Measurements from ENCODE around the gene HOATZ.

The HOATZ gene

DNA sequence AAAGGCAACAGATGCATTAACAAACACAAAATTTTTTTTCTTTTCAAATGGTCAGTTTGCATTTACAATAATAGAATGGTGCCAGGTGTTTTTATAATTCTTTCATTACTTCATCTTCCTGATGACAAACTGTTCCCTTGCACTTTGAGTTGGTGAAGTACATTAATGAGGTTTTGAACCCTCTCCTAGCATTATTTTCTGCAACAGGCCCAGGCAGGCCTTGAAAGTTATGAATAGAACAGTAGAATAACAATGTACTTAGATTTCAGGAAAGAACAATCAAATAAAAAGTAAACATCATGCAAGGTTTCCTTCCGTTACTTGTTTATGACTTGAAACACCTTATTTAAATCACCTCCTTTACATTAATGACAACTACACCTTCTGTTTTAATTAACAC, 12.0 kb upstream of the HOATZ start:
- CTCF ChIA-PET, result interaction anchor here (0.6 kb wide), 1 partner anchor 23 kb away, joined by 3 read pairs; no protein-coding TSS in a partner anchor
- no peak overlapping the region for H3K4me3 Mint-ChIP-seq
- H3K27ac Mint-ChIP-seq, result no peak overlapping the region
- H3K9me3 Mint-ChIP-seq, result no peaks in the 10 kb centered on the region
- H3K36me3 Mint-ChIP-seq, result no peaks in the 10 kb centered on the region
- H3K4me1 Mint-ChIP-seq, result no peaks in the 10 kb centered on the region
- H3K27me3 Mint-ChIP-seq, result peaks cover 22% of the 10 kb centered on the region
- no peak for DNase-seq

DNA sequence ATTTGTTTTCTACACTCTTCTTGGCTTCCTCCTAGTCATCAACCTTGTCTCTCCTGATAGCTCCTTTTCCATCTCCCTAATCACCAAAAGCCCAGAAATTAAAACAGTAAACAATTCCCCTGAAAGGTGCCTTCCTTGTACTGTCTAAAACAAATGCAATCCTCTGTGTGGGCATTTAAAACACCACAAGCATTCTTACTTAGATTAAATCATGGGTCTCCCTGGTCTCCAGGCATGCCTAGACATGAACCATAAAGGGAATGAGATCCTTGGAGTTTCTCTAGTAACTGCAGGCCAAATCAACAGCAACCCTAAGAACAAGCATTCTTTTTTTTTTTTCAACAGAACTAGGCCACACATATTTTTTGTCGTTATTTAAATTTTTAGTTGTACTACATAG, 4.3 kb upstream of the HOATZ start:
- peaks cover 15% of the 10 kb centered on the region for H3K4me1 Mint-ChIP-seq
- peaks cover 61% of the 10 kb centered on the region for H3K27me3 Mint-ChIP-seq
- H3K4me3 Mint-ChIP-seq, result no peak overlapping the region
- no peak overlapping the region for H3K27ac Mint-ChIP-seq
- CTCF ChIA-PET, result interaction anchor here (0.7 kb wide), 1 partner anchor 266 kb away, joined by 4 read pairs; no protein-coding TSS in a partner anchor
- H3K36me3 Mint-ChIP-seq, result peaks cover 2% of the 10 kb centered on the region
- no peak for DNase-seq
- H3K9me3 Mint-ChIP-seq, result no peaks in the 10 kb centered on the region

DNA sequence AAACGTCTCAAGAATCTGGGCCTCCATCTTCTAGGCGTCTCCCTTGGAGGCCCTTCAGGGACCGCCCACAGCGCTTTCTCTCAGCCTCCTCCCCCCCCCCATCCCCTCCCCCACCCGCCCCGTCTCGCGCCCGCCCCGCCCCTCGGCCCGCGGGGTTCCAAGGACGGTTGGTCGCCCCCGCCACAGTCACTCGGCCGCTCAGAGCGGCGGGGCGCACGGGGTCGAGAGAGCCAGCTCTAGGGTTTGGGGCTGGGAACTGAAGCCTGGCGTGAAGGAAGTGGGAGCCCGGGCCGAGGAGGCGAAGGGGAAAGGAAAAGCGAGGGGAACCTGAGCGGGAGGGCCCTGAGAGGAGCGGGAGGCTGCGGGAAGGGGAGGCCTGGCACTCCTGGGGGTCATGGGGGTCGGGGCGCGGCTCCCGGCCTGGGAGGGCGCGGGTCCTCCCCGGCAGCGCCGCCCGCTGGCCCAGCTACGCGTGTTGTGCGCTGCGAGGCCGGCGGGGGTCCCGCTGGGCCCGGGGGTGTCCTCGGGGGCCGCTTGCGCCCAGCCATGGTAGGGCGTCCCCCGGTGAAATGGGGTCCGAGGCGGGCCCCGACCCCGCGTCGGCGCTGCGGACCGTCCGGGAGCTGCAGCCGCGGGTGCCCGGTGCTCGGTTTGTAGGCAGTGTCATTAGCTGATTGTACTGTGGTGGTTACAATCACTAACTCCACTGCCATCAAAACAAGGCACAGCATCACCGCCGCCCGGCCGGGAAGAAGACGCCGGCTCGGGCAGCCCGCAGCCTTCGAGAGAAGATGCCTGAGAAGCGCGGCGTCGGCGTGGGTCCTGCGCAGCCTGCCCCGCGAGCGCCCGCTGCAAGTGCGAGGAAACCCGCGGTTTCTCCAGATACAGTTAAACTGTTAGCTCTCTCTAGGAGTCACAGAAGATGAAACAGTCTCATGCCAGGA, 2.0 kb upstream of the HOATZ start, which contains the start of gene BTG4:
Gene BTG4 (minus strand): TSS at position 91 of the 944 bp plus-strand sequence. CDS start 13,610 bp downstream, outside the sequence.
- H3K27ac Mint-ChIP-seq, result no peak within 1 kb of the TSS
- peak within 1 kb of the TSS; percentile 52 for H3K4me3 Mint-ChIP-seq
- H3K27me3 Mint-ChIP-seq, result peaks cover 57% of the 10 kb centered on the region
- H3K36me3 Mint-ChIP-seq, result peaks cover 2% of the 10 kb centered on the region
- DNase-seq, result peak; percentile 37
- H3K9me3 Mint-ChIP-seq, result no peaks in the 10 kb centered on the region
- CTCF ChIA-PET, result interaction anchor here (0.7 to 1.6 kb wide), 7 partner anchors 8 to 57 kb away, joined by 3 to 8 read pairs (median 4); no protein-coding TSS in a partner anchor
- H3K4me1 Mint-ChIP-seq, result peaks cover 15% of the 10 kb centered on the region

DNA sequence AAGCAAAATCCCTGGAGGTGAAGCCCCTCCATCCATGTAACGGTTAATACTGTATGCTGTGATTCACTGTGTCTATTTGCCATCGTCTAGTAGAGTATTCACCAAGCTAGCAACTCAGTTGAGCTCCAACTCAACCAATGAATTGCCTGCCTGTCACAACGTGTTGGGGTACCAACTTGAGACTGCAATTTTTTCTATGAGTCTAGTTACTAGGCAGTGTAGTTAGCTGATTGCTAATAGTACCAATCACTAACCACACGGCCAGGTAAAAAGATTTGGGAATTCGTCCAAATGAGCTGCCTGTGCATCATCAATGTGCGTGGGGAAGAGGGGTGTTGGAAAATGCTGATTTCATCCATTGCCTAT, 1.4 kb upstream of the HOATZ start:
- Mint-ChIP-seq H3K27ac (no peak overlapping the region), H3K27me3 (peaks cover 50% of the 10 kb centered on the region), H3K4me1 (peaks cover 15% of the 10 kb centered on the region), H3K36me3 (peaks cover 2% of the 10 kb centered on the region), H3K4me3 (no peak overlapping the region), H3K9me3 (no peaks in the 10 kb centered on the region)
- CTCF ChIA-PET, result interaction anchor here (0.7 to 1.6 kb wide), 8 partner anchors 8 to 81 kb away, joined by 3 to 8 read pairs (median 3); no protein-coding TSS in a partner anchor
- DNase-seq, result no peak

DNA sequence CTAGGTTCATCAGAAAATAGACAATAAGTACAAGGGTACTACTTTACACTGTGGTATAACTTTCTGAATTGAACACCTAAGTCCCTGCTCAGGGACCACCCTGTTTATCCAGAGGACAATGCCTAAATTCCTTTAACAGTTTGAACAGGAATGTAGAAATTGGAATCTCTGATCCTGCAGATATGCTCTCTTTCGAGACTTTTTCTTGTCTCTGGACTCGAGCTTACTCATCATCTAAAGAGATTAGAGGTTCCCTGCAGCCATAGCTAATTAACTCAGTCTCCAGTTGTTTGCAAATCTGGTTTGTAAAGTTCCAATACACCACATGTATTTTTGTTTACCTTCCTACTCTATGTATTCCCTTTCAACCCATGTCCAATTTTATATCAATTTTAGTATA, 1.0 kb downstream of the HOATZ start:
- CTCF ChIA-PET, result no interaction called here
- no peak overlapping the region for H3K4me3 Mint-ChIP-seq
- H3K9me3 Mint-ChIP-seq, result no peaks in the 10 kb centered on the region
- H3K27me3 Mint-ChIP-seq, result peaks cover 42% of the 10 kb centered on the region
- H3K36me3 Mint-ChIP-seq, result peaks cover 2% of the 10 kb centered on the region
- peaks cover 15% of the 10 kb centered on the region for H3K4me1 Mint-ChIP-seq
- DNase-seq, result no peak
- H3K27ac Mint-ChIP-seq, result no peak overlapping the region

DNA sequence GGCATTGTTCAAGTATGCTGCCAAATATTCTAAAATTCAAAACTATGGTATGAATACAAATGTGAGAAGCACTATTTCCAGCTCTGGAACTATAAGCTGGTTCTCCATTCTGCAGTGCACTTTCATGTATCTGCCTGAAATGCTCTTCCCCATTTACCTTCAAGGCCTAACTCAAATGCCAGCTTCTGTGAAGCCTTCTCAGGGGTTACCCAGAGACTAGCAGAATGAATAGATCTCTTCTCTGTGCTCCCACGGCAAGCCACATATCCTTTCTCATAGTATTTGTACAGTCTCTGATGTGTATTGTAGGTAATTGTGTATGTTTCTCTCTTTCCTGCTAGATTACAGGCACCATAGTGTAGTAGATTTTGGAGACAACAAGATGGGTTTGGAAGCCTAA, 4.1 kb downstream of the HOATZ start:
- DNase-seq, result no peak
- Mint-ChIP-seq H3K27ac (no peak overlapping the region), H3K4me3 (no peak overlapping the region), H3K4me1 (peaks cover 9% of the 10 kb centered on the region), H3K9me3 (no peaks in the 10 kb centered on the region), H3K36me3 (peaks cover 2% of the 10 kb centered on the region), H3K27me3 (peaks cover 19% of the 10 kb centered on the region)
- CTCF ChIA-PET, result interaction anchor here (1.3 to 1.5 kb wide), 2 partner anchors 14 to 64 kb away, joined by 3 to 4 read pairs; no protein-coding TSS in a partner anchor

DNA sequence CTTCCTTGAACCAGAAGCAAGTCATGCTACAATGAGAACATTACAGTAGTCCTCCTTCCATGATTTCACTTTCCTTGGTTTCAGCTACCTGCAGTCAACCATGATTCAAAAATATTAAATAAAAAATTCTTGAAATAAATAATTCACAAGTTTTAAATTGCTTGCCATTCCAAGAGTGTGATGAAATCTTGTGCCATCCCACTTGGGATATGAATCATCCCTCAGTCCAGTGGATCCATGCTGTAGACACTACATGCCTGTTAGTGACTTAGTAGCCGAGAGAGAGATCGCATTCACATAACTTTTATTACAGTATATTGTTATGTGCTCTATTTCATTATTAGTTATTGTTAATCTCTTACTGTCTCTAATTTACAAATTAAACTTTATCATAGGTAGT, 6.0 kb downstream of the HOATZ start:
- Mint-ChIP-seq H3K36me3 (no peaks in the 10 kb centered on the region), H3K27ac (no peak overlapping the region), H3K9me3 (no peaks in the 10 kb centered on the region), H3K4me1 (no peaks in the 10 kb centered on the region), H3K4me3 (no peak overlapping the region), H3K27me3 (no peaks in the 10 kb centered on the region)
- CTCF ChIA-PET, result interaction anchor here (1.0 kb wide), 1 partner anchor 8 kb away, joined by 3 read pairs; no protein-coding TSS in a partner anchor
- DNase-seq, result no peak

DNA sequence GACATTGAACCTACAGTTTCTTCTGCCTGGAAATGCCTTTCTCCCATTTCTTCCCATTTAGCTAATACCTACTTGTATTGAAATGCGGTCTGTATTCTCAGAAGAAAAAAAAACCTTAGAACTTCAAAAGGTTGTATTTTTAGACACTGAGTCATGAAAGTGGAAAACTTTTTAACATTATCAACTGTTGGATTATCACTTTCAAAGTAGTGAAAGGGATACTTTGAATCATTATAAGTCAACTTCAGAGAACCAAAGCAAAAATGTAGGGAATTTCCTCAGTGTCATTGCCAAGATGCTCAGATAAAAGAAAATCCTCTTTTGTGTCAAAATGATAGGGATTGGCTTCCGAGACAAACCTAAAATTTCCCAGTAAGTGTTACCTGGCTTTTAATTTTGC, 6.6 kb downstream of the HOATZ start:
- H3K27me3 Mint-ChIP-seq, result no peaks in the 10 kb centered on the region

DNA sequence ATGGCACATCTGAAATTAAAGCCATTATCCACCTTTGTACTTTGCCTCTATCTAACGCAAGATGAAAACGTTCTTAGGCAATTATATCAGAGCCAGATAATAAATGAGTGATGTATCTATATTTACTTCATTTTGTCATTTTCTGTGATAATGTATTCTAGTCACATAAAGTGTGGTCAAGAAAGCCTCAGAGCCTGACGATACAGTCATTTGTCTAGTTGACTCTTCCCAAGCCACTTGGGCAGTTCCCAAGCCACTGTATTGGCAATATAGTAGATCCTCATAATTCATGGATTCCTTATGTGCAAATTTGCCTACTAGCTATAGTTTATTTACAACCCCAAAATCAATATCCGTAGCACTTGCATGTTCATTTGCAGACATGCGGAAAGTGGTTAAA, 7.8 kb downstream of the HOATZ start:
- H3K9me3 Mint-ChIP-seq, result no peaks in the 10 kb centered on the region
- no peak for DNase-seq
- no peaks in the 10 kb centered on the region for H3K36me3 Mint-ChIP-seq
- H3K4me1 Mint-ChIP-seq, result peaks cover 9% of the 10 kb centered on the region
- CTCF ChIA-PET, result interaction anchor here (0.7 kb wide), 2 partner anchors 12 to 90 kb away, joined by 3 read pairs; no protein-coding TSS in a partner anchor
- H3K27me3 Mint-ChIP-seq, result no peaks in the 10 kb centered on the region
- no peak overlapping the region for H3K4me3 Mint-ChIP-seq
- no peak overlapping the region for H3K27ac Mint-ChIP-seq

More for the DNA sequence above, 6.6 kb downstream of the HOATZ start:
- DNase-seq, result no peak
- H3K27ac Mint-ChIP-seq, result no peak overlapping the region
- H3K4me1 Mint-ChIP-seq, result peaks cover 3% of the 10 kb centered on the region
- no peaks in the 10 kb centered on the region for H3K9me3 Mint-ChIP-seq
- CTCF ChIA-PET, result interaction anchor here (1.0 kb wide), 1 partner anchor 8 kb away, joined by 3 read pairs; no protein-coding TSS in a partner anchor
- no peaks in the 10 kb centered on the region for H3K36me3 Mint-ChIP-seq
- no peak overlapping the region for H3K4me3 Mint-ChIP-seq

DNA sequence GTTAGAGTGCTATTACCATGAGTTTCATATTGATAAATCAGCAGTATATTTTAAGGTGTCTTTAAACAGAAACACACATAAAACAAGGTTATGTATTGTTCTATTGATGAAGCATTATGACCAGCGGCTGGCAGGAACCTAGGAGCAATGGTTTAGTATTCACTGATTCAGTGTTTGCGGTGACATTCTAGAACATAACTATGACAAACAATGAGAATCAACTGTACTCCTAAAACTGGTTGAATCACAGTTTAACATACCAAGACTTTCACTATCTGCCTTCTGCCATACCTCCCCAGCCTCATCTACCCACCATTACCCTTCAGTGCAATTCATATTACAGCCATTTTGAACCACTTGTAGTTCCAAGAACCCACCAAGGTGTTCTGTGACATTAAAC, 8.8 kb downstream of the HOATZ start:
- CTCF ChIA-PET, result interaction anchor here (0.7 kb wide), 1 partner anchor 11 kb away, joined by 3 read pairs; no protein-coding TSS in a partner anchor
- DNase-seq, result no peak
- no peaks in the 10 kb centered on the region for H3K36me3 Mint-ChIP-seq
- H3K4me1 Mint-ChIP-seq, result peaks cover 9% of the 10 kb centered on the region
- no peak overlapping the region for H3K27ac Mint-ChIP-seq
- no peaks in the 10 kb centered on the region for H3K9me3 Mint-ChIP-seq
- no peaks in the 10 kb centered on the region for H3K27me3 Mint-ChIP-seq
- no peak overlapping the region for H3K4me3 Mint-ChIP-seq

DNA sequence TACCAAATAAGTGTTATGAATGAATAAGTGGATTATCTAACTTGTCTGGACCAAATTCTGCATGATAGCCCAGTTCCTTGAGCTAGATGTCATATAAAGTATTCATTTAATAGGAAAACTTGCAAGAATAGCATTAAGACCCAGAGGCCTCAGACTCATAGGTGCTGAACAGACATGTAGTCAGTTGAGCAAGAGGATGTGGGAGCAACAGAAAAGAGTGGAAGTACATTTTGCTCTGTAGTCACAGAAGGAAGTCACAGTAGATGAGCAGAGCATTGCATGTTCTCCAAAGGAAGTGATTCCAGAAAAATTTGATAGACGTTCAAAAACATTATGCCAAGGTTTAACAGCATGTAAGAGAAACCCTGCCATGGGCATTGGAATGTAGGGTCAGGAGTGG, 9.5 kb downstream of the HOATZ start:
- Mint-ChIP-seq H3K9me3 (no peaks in the 10 kb centered on the region), H3K36me3 (no peaks in the 10 kb centered on the region), H3K4me3 (no peak overlapping the region), H3K27me3 (no peaks in the 10 kb centered on the region), H3K4me1 (peaks cover 16% of the 10 kb centered on the region), H3K27ac (no peak overlapping the region)
- DNase-seq, result no peak
- CTCF ChIA-PET, result no interaction called here

DNA sequence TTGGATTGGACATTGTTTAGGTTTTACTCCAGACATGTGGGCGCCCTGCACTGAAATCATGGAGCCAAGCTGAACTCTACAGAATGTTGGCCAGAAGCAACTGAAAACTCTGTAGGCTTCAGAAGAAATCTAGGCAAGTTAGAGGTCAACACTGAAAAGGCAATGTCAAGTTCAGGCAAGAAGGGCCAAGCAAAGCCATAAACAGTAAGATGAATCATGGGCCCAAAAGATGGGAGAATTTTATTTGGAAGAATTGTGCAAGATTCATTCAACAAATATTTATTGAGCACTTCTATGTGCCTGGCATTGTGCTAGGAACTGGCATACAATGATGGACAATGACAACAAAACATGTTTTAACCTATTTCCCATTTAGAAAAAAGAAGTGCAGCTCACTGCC, 10.9 kb downstream of the HOATZ start:
- no peaks in the 10 kb centered on the region for H3K36me3 Mint-ChIP-seq
- CTCF ChIA-PET, result interaction anchor here (0.6 to 1.4 kb wide), 3 partner anchors 41 to 507 kb away, joined by 3 to 5 read pairs (median 4); no protein-coding TSS in a partner anchor
- H3K9me3 Mint-ChIP-seq, result no peaks in the 10 kb centered on the region
- no peak for DNase-seq
- H3K27ac Mint-ChIP-seq, result no peak overlapping the region
- H3K4me1 Mint-ChIP-seq, result peaks cover 20% of the 10 kb centered on the region
- no peaks in the 10 kb centered on the region for H3K27me3 Mint-ChIP-seq
- H3K4me3 Mint-ChIP-seq, result no peak overlapping the region

DNA sequence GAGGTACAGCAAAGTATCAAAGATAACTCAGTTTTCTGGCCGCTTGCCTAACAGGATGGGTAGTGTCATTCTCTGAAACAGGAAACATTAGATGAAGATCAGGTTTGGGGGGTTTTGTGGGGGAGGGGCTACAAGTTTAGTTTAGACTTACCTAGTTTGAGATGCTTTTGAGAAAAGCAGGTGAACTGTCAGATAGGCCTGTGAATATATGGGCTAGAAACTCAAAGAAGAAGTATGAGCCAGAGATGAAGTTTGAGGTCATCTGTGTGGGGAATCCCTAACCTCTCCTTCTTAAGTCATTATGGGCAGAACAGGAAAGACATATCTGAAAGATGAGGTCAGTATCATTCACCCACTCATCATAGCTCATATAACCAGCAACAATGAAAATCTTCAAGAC, 11.9 kb downstream of the HOATZ start:
- H3K9me3 Mint-ChIP-seq, result no peaks in the 10 kb centered on the region
- peaks cover 22% of the 10 kb centered on the region for H3K4me1 Mint-ChIP-seq
- H3K36me3 Mint-ChIP-seq, result no peaks in the 10 kb centered on the region
- no peak overlapping the region for H3K4me3 Mint-ChIP-seq
- CTCF ChIA-PET, result no interaction called here
- no peak overlapping the region for H3K27ac Mint-ChIP-seq
- DNase-seq, result no peak
- H3K27me3 Mint-ChIP-seq, result no peaks in the 10 kb centered on the region

DNA sequence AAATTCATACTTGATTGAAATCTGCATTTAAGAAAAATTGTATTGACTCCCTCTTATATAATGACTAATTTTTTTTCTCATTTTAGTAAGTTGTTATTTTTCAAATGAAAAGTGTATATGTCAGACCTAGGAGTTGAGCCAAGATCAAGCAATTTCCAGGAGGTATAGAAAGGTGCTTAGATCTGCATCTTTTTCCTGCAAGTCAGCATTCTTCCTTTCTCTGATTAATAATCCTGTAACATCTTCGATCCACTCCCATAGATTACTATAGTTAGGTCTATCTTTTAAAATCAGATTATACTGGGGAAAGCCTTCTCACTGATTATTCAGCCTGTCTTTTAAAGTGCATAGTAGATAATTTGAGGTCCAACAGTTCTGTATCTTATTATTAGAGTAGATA, 12.7 kb downstream of the HOATZ start:
- no peaks in the 10 kb centered on the region for H3K36me3 Mint-ChIP-seq
- CTCF ChIA-PET, result no interaction called here
- H3K4me3 Mint-ChIP-seq, result no peak overlapping the region
- no peaks in the 10 kb centered on the region for H3K9me3 Mint-ChIP-seq
- no peak overlapping the region for H3K27ac Mint-ChIP-seq
- H3K4me1 Mint-ChIP-seq, result peaks cover 27% of the 10 kb centered on the region
- DNase-seq, result no peak
- H3K27me3 Mint-ChIP-seq, result no peaks in the 10 kb centered on the region

All from activated naive CD4-positive, alpha-beta T cell treated with anti-CD3 and anti-CD28 coated beads, Interleukin-2, amount 10 ng/mL, durations not matched to agents 7 days and 5 days (primary cell).